Activated gamma-delta T cell treated with Interleukin-2 at 50 U/mL for 16 hours (primary cell): ENCODE data around the gene TMTC1.
"Not testable (repeated sequence)": the region's sequence is repeated elsewhere in the genome, so short reads cannot be mapped to it uniquely, and the experiment has no call there.

Source experiments
- DNase-seq: peaks from one replicate; pipeline ENCODE4 v3.0.0-alpha.2; 2020

TMTC1 gene

GRCh38 chr12:29656762-29657538 lies 126.8 kb downstream of the TMTC1 start:
- DNase-seq, result no peak

GRCh38 chr12:29655861-29656260 lies 127.9 kb downstream of the TMTC1 start:
- no peak for DNase-seq

- DNase-seq, result no peak
Measured at GRCh38 chr12:29653286-29653685, 130.5 kb downstream of the TMTC1 start.

- DNase-seq, result no peak
Measured at GRCh38 chr12:29650371-29650770, 133.4 kb downstream of the TMTC1 start.

- no peak for DNase-seq
Measured at GRCh38 chr12:29649722-29650121, 134.0 kb downstream of the TMTC1 start.

- no peak for DNase-seq
Measured at GRCh38 chr12:29644536-29645162, 139.1 kb downstream of the TMTC1 start.

- no peak for DNase-seq
Measured at GRCh38 chr12:29640589-29641345, 143.0 kb downstream of the TMTC1 start.

- DNase-seq, result no peak
Measured at GRCh38 chr12:29639893-29640495, 143.7 kb downstream of the TMTC1 start.

- DNase-seq, result no peak
Measured at GRCh38 chr12:29638528-29638927, 145.2 kb downstream of the TMTC1 start.

GRCh38 chr12:29634057-29634456 lies 149.7 kb downstream of the TMTC1 start:
- DNase-seq, result no peak

GRCh38 chr12:29630164-29630563 lies 153.6 kb downstream of the TMTC1 start:
- DNase-seq, result not testable (repeated sequence)

GRCh38 chr12:29627221-29627620 lies 156.5 kb downstream of the TMTC1 start:
- DNase-seq, result no peak

- no peak for DNase-seq
Measured at GRCh38 chr12:29625359-29625953, 158.3 kb downstream of the TMTC1 start.

GRCh38 chr12:29622251-29622650 lies 161.5 kb downstream of the TMTC1 start:
- DNase-seq, result no peak

GRCh38 chr12:29620030-29620429 lies 163.7 kb downstream of the TMTC1 start:
- DNase-seq, result no peak

- no peak for DNase-seq
Measured at GRCh38 chr12:29617407-29617803, 166.3 kb downstream of the TMTC1 start.

GRCh38 chr12:29616664-29617406 lies 166.9 kb downstream of the TMTC1 start:
- DNase-seq, result no peak

GRCh38 chr12:29614694-29615325 lies 168.9 kb downstream of the TMTC1 start:
- no peak for DNase-seq

- DNase-seq, result no peak
Measured at GRCh38 chr12:29612912-29613311, 170.8 kb downstream of the TMTC1 start.

GRCh38 chr12:29611906-29612305 lies 171.8 kb downstream of the TMTC1 start:
- DNase-seq, result no peak

GRCh38 chr12:29610473-29611170 lies 173.1 kb downstream of the TMTC1 start:
- DNase-seq, result no peak
